ENCODE measurements around the gene USP48. TPM values are rescaled to one million over a fixed set of nuclear protein-coding genes. Genes with fewer than 3 reads are reported as not detected.

USP48 gene
- total and polyA plus RNA-seq, 2 of the 13 experiments (the other 11 are each of a cell fraction or from before 2014, with no cell fraction given) = 30.4 to 30.7 TPM

GRCh38 chr1:21670059-21670881 is 112.7 kb downstream of the USP48 start (continued):
- TF ChIP-seq ZNF672 (CRISPR knock-in tag; IDR thresholded peaks at IDR 0.05) (no peak), SIN3B (IDR thresholded peaks at IDR 0.05; ENCODE audit: low read length) (no peak), NPAS2 (CRISPR knock-in tag; IDR thresholded peaks at IDR 0.05; ENCODE audit: borderline replicate concordance) (no peak), TRAFD1 (CRISPR knock-in tag; IDR thresholded peaks at IDR 0.05; ENCODE audit: borderline replicate concordance) (no peak), HHEX (CRISPR knock-in tag; IDR thresholded peaks at IDR 0.05) (no peak), E2F1 (CRISPR knock-in tag; IDR thresholded peaks at IDR 0.05) (no peak), ZNF782 (CRISPR knock-in tag; IDR thresholded peaks at IDR 0.05; ENCODE audit: borderline replicate concordance) (0 out of 2 replicates have a peak, but pooled peaks have one; percentile 17), ZNF569 (CRISPR knock-in tag; IDR thresholded peaks at IDR 0.05; ENCODE audit: borderline replicate concordance) (0 out of 2 replicates have a peak, but pooled peaks have one; percentile 4), ZNF468 (CRISPR knock-in tag; IDR thresholded peaks at IDR 0.05) (no peak), CREBL2 (CRISPR knock-in tag; IDR thresholded peaks at IDR 0.05; ENCODE audit: borderline replicate concordance) (no peak), RXRB (CRISPR knock-in tag; IDR thresholded peaks at IDR 0.05; ENCODE audit: borderline replicate concordance) (no peak; the same call in 1 of the 2 replicates), TMF1 (CRISPR knock-in tag; IDR thresholded peaks at IDR 0.05; ENCODE audit: low read depth) (no peak), HMGXB4 (CRISPR knock-in tag; IDR thresholded peaks at IDR 0.05; ENCODE audit: borderline replicate concordance in 1 of 2, low read depth in 1 of 2) (peak in 1 of 2 experiments; percentile 24; a peak in 2 of 4 replicates), ZSCAN5A (CRISPR knock-in tag; IDR thresholded peaks at IDR 0.05; ENCODE audit: borderline replicate concordance) (no peak), CCDC6 (CRISPR knock-in tag; IDR thresholded peaks at IDR 0.05) (no peak), LCORL (IDR thresholded peaks at IDR 0.05) (no peak), LCORL (CRISPR knock-in tag; IDR thresholded peaks at IDR 0.05) (no peak), RAD21 (CRISPR knock-in tag; IDR thresholded peaks at IDR 0.05) (no peak), HIVEP1 (CRISPR knock-in tag; IDR thresholded peaks at IDR 0.05) (no peak), KDM5A (IDR thresholded peaks at IDR 0.05; ENCODE audit: borderline replicate concordance, low read length) (no peak), ZFP36L1 (CRISPR knock-in tag; IDR thresholded peaks at IDR 0.05) (no peak)
